ENCODE results near the gene ALDH4A1.

The ALDH4A1 gene

DNA sequence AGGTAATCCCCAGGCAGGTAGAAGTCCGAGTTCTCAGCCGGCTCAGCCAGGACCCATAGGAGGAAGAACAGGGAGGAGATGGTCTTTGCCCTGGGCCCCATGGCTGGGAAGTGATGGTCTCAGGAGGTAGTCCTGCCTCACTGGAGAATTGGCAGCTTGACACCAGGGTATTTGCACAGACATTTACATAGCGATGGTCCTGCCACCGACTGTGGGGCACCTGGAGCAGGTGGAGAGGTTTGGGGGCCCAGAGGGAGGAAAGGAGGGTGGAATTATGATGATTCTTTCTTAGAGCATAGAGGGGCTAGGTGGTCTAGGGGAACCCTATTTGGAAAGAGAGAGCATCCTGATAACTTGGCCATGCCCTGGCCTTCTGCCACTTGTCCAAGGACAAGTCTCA lies 42.8 kb downstream of the ALDH4A1 start, which contains the start of gene TAS1R2:
Gene TAS1R2, minus strand, starts transcription at position 101 of the 400 bp plus-strand sequence. Its CDS starts 0 bp downstream, at position 101.
- H4K20me1 ChIP-seq (ENCODE audit: insufficient read depth, low read length) = no peaks in the 10 kb centered on the region
- H3K9ac ChIP-seq (ENCODE audit: low read length) = no peak within 1 kb of the TSS
- H3K9me3 ChIP-seq (ENCODE audit: insufficient read depth, low read length) = no peaks in the 10 kb centered on the region
- H3K79me2 ChIP-seq (ENCODE audit: low read length) = no peaks in the 10 kb centered on the region
- no peak within 1 kb of the TSS for H3K4me2 ChIP-seq (ENCODE audit: low read length)
- no peak within 1 kb of the TSS for H2AFZ ChIP-seq (ENCODE audit: low read depth, low read length)
- no peaks in the 10 kb centered on the region for H3K27me3 ChIP-seq (ENCODE audit: low read depth, low read length)
- H3K27ac ChIP-seq (ENCODE audit: low read length) = no peak within 1 kb of the TSS
- no peaks in the 10 kb centered on the region for H3K4me1 ChIP-seq (ENCODE audit: low read length)
- H3K36me3 ChIP-seq (replicated peaks; ENCODE audit: low read depth, low read length) = no peaks in the 10 kb centered on the region
- TF ChIP-seq EZH2phosphoT487 (IDR thresholded peaks at IDR 0.05; ENCODE audit: low read depth) = no peak
- TF ChIP-seq, protein P1, sequence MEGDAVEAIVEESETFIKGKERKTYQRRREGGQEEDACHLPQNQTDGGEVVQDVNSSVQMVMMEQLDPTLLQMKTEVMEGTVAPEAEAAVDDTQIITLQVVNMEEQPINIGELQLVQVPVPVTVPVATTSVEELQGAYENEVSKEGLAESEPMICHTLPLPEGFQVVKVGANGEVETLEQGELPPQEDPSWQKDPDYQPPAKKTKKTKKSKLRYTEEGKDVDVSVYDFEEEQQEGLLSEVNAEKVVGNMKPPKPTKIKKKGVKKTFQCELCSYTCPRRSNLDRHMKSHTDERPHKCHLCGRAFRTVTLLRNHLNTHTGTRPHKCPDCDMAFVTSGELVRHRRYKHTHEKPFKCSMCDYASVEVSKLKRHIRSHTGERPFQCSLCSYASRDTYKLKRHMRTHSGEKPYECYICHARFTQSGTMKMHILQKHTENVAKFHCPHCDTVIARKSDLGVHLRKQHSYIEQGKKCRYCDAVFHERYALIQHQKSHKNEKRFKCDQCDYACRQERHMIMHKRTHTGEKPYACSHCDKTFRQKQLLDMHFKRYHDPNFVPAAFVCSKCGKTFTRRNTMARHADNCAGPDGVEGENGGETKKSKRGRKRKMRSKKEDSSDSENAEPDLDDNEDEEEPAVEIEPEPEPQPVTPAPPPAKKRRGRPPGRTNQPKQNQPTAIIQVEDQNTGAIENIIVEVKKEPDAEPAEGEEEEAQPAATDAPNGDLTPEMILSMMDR (IDR thresholded peaks at IDR 0.05; ENCODE audit: low read depth, low read length) = no peak
- H3K4me3 ChIP-seq (ENCODE audit: low read length) = no peak within 1 kb of the TSS

DNA sequence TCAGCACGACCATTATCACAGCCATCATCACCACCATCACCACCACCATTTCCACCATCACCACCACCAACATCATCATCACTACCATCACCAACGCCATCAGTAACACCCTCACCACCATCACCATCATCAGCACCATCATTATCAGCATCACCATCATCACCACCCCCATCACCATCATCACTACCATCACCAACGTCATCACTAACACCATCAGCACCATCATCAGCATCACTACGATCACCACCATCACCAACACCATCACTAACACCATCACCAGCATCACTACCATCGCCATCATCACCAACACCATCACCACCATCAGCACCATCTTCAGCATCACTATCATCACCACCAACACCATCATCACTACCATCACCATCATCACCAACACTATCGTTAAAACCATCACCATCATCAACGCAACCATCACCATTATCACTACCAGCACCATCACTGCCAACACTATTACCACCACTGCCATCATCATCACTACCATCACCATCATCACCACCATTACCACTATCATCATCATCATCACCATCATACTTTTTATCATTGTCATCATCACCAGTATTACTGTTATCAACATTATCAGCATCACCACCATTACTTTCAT lies 44.2 kb downstream of the ALDH4A1 start:
- Histone ChIP-seq H3K27ac (ENCODE audit: low read length) (no peak overlapping the region), H3K4me3 (ENCODE audit: low read length) (no peak overlapping the region), H3K9me3 (ENCODE audit: insufficient read depth, low read length) (no peaks in the 10 kb centered on the region), H3K4me2 (ENCODE audit: low read length) (no peak overlapping the region), H4K20me1 (ENCODE audit: insufficient read depth, low read length) (no peaks in the 10 kb centered on the region), H2AFZ (ENCODE audit: low read depth, low read length) (no peak overlapping the region), H3K27me3 (ENCODE audit: low read depth, low read length) (no peaks in the 10 kb centered on the region), H3K9ac (ENCODE audit: low read length) (no peak overlapping the region), H3K36me3 (replicated peaks; ENCODE audit: low read depth, low read length) (no peaks in the 10 kb centered on the region), H3K79me2 (ENCODE audit: low read length) (no peaks in the 10 kb centered on the region), H3K4me1 (ENCODE audit: low read length) (no peaks in the 10 kb centered on the region)
- TF ChIP-seq EZH2phosphoT487 (IDR thresholded peaks at IDR 0.05; ENCODE audit: low read depth) = no peak
- TF ChIP-seq, protein P1 (IDR thresholded peaks at IDR 0.05; ENCODE audit: low read depth, low read length) = no peak

DNA sequence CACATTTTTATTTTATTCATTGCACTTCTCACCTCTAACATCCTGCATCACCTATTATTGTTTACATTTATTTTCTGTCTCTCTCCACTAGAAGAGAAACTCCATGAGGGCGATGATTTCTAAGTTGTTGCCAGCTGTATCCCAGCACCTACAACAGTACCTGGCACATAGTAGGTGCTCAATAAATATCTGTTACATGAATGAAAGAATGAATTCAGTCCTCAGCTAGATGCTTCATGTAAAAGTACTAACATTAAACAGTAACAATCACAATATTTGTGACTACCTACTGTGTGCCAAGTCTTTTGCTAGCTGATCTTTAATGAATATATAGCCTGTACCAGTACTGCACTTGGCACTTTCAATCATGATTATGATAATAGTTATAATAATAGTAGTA lies 45.9 kb downstream of the ALDH4A1 start:
- Histone ChIP-seq H3K4me1 (ENCODE audit: low read length) (no peaks in the 10 kb centered on the region), H3K27ac (ENCODE audit: low read length) (no peak overlapping the region), H3K36me3 (replicated peaks; ENCODE audit: low read depth, low read length) (no peaks in the 10 kb centered on the region), H3K9ac (ENCODE audit: low read length) (no peak overlapping the region), H4K20me1 (ENCODE audit: insufficient read depth, low read length) (no peaks in the 10 kb centered on the region), H3K4me2 (ENCODE audit: low read length) (no peak overlapping the region), H3K79me2 (ENCODE audit: low read length) (no peaks in the 10 kb centered on the region), H3K4me3 (ENCODE audit: low read length) (no peak overlapping the region), H3K27me3 (ENCODE audit: low read depth, low read length) (no peaks in the 10 kb centered on the region), H2AFZ (ENCODE audit: low read depth, low read length) (no peak overlapping the region), H3K9me3 (ENCODE audit: insufficient read depth, low read length) (no peaks in the 10 kb centered on the region)
- no peak for TF ChIP-seq EZH2phosphoT487 (IDR thresholded peaks at IDR 0.05; ENCODE audit: low read depth)
- TF ChIP-seq, protein P1 (IDR thresholded peaks at IDR 0.05; ENCODE audit: low read depth, low read length) = no peak

DNA sequence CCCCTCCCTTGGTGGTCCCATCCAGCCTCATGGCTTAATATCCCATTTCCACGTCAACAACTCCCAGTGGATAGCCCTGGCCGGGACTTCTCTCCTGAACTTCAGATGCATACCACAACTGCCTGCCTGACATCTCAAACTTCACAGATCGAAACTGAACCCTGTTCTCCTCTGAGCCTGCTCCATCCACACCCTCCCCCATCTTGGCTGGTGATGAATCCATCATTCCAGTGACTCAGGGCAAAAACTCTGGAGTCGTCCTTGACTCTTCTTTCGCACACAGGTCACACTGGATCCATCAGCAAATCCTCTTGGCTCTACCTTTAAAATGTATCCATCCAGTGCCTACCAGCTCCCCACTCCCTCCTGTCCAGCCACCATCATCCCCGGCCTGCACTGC lies 46.8 kb downstream of the ALDH4A1 start:
- Histone ChIP-seq H4K20me1 (ENCODE audit: insufficient read depth, low read length) (no peaks in the 10 kb centered on the region), H3K36me3 (replicated peaks; ENCODE audit: low read depth, low read length) (no peaks in the 10 kb centered on the region), H3K9me3 (ENCODE audit: insufficient read depth, low read length) (no peaks in the 10 kb centered on the region), H2AFZ (ENCODE audit: low read depth, low read length) (no peak overlapping the region), H3K4me3 (ENCODE audit: low read length) (no peak overlapping the region), H3K9ac (ENCODE audit: low read length) (no peak overlapping the region), H3K27me3 (ENCODE audit: low read depth, low read length) (no peaks in the 10 kb centered on the region), H3K4me1 (ENCODE audit: low read length) (no peaks in the 10 kb centered on the region), H3K4me2 (ENCODE audit: low read length) (no peak overlapping the region), H3K79me2 (ENCODE audit: low read length) (no peaks in the 10 kb centered on the region), H3K27ac (ENCODE audit: low read length) (no peak overlapping the region)
- TF ChIP-seq, protein P1 (IDR thresholded peaks at IDR 0.05; ENCODE audit: low read depth, low read length) = no peak
- no peak for TF ChIP-seq EZH2phosphoT487 (IDR thresholded peaks at IDR 0.05; ENCODE audit: low read depth)
